Measurements from ENCODE around the gene CD40LG. TPM values are rescaled to one million over a fixed set of nuclear protein-coding genes. Genes with fewer than 3 reads are reported as not detected.

The CD40LG gene
- total and polyA plus RNA-seq, 2 donors (not counting 3 experiments of a cell fraction or from before 2014, with no cell fraction given), result not detected

- TF ChIP-seq EZH2 (IDR thresholded peaks at IDR 0.05; ENCODE audit: borderline replicate concordance, low read depth, low read length, severe bottlenecking), result no peak
- Histone ChIP-seq H2AFZ (ENCODE audit: low read depth, low read length) (no peak overlapping the region), H3K36me3 (ENCODE audit: control insufficient read depth in 2 of 2, extremely low read depth in 1 of 2, insufficient read depth in 2 of 2, low read length in 2 of 2) (no peaks in the 10 kb centered on the region), H3K9me3 (replicated peaks; ENCODE audit: control insufficient read depth, insufficient read depth, low read length) (no peaks in the 10 kb centered on the region), H4K20me1 (replicated peaks; ENCODE audit: control insufficient read depth, extremely low read depth, insufficient read depth, low read length) (no peaks in the 10 kb centered on the region), H3K9me1 (replicated peaks; ENCODE audit: control insufficient read depth, extremely low read depth, insufficient read depth, low read length) (no peaks in the 10 kb centered on the region), H3K27ac (ENCODE audit: insufficient read depth, low read depth, low read length) (no peak overlapping the region), H3K4me1 (ENCODE audit: control insufficient read depth, extremely low read depth, insufficient read depth, low read length) (no peaks in the 10 kb centered on the region), H3K27me3 (ENCODE audit: control insufficient read depth in 2 of 2, insufficient read depth in 2 of 2, low read length in 2 of 2) (no peaks in the 10 kb centered on the region), H3K79me2 (ENCODE audit: control insufficient read depth, insufficient read depth, low read length) (no peaks in the 10 kb centered on the region), H3K4me2 (ENCODE audit: insufficient read depth, low read length) (no peak overlapping the region), H3K9ac (replicated peaks; ENCODE audit: extremely low read depth, insufficient read depth, low read length) (no peak overlapping the region), H3K4me3 (replicated peaks in 1 of 3; ENCODE audit: insufficient read depth in 1 of 3, low read depth in 1 of 3, low read length in 3 of 3) (no peak overlapping the region)
- FAIRE-seq, result no peak
- no peak for DNase-seq (ENCODE audit: low read depth, low spot score)
- ChIA-PET CTCF (no interaction called here), POLR2A (no interaction called here)
- dilution Hi-C loops (cut with MboI; ENCODE audit: extremely low pct_ligation_motif_present, low sequenced_read_pairs) (no loop called here), intact Hi-C loops (cut with micrococcal nuclease) (no loop called here)
- BruUV-seq (replicated peaks), result no TSS peak
Measured at GRCh38 chrX:136650811-136651210, 2.9 kb downstream of the CD40LG start.

GRCh38 chrX:136652822-136653723, 5.1 kb downstream of the CD40LG start:
- Histone ChIP-seq H2AFZ (ENCODE audit: low read depth, low read length) (no peak overlapping the region), H3K4me3 (replicated peaks in 1 of 3; ENCODE audit: insufficient read depth in 1 of 3, low read depth in 1 of 3, low read length in 3 of 3) (no peak overlapping the region), H3K79me2 (ENCODE audit: control insufficient read depth, insufficient read depth, low read length) (no peaks in the 10 kb centered on the region), H3K4me1 (ENCODE audit: control insufficient read depth, extremely low read depth, insufficient read depth, low read length) (no peaks in the 10 kb centered on the region), H3K4me2 (ENCODE audit: insufficient read depth, low read length) (no peak overlapping the region), H3K27ac (ENCODE audit: insufficient read depth, low read depth, low read length) (no peak overlapping the region), H4K20me1 (replicated peaks; ENCODE audit: control insufficient read depth, extremely low read depth, insufficient read depth, low read length) (no peaks in the 10 kb centered on the region), H3K27me3 (ENCODE audit: control insufficient read depth in 2 of 2, insufficient read depth in 2 of 2, low read length in 2 of 2) (no peaks in the 10 kb centered on the region), H3K9me3 (replicated peaks; ENCODE audit: control insufficient read depth, insufficient read depth, low read length) (no peaks in the 10 kb centered on the region), H3K36me3 (ENCODE audit: control insufficient read depth in 2 of 2, extremely low read depth in 1 of 2, insufficient read depth in 2 of 2, low read length in 2 of 2) (no peaks in the 10 kb centered on the region), H3K9me1 (replicated peaks; ENCODE audit: control insufficient read depth, extremely low read depth, insufficient read depth, low read length) (no peaks in the 10 kb centered on the region), H3K9ac (replicated peaks; ENCODE audit: extremely low read depth, insufficient read depth, low read length) (no peak overlapping the region)
- dilution Hi-C loops (cut with MboI; ENCODE audit: extremely low pct_ligation_motif_present, low sequenced_read_pairs), result no loop called here
- no TSS peak for BruUV-seq (replicated peaks)
- intact Hi-C loops (cut with micrococcal nuclease), result no loop called here
- no peak for TF ChIP-seq POLR2A (IDR thresholded peaks at IDR 0.05; ENCODE audit: low read depth, low read length)
- no peak for TF ChIP-seq MYC (IDR thresholded peaks at IDR 0.05; ENCODE audit: low read depth, low read length)
- no peak for TF ChIP-seq EZH2 (IDR thresholded peaks at IDR 0.05; ENCODE audit: borderline replicate concordance, low read depth, low read length, severe bottlenecking)
- no peak for TF ChIP-seq GATA2 (IDR thresholded peaks at IDR 0.05; ENCODE audit: insufficient read depth, insufficient read length, low read depth, low read length)
- TF ChIP-seq POLR2AphosphoS5 (IDR thresholded peaks at IDR 0.05; ENCODE audit: insufficient read depth, low read depth, low read length), result no peak
- TF ChIP-seq FOS (IDR thresholded peaks at IDR 0.05; ENCODE audit: borderline replicate concordance, insufficient read depth, low read length), result no peak
- no peak for TF ChIP-seq MAX (IDR thresholded peaks at IDR 0.05; ENCODE audit: insufficient read depth, insufficient read length)
- TF ChIP-seq CTCF (IDR thresholded peaks at IDR 0.05; ENCODE audit: extremely low read depth in 1 of 2, insufficient read depth in 1 of 2, low read depth in 1 of 2, low read length in 2 of 2), result no peak
- no peak for TF ChIP-seq JUN (IDR thresholded peaks at IDR 0.05; ENCODE audit: borderline replicate concordance, insufficient read depth, insufficient read length, low read depth)
- CTCF ChIA-PET, result no interaction called here
- FAIRE-seq (no peak), DNase-seq (ENCODE audit: low read depth, low spot score) (no peak)
- POLR2A ChIA-PET, result no interaction called here

Measured in endothelial cell of umbilical vein (primary cell).